Measurements from ENCODE around the gene GEMIN7. TPM values are rescaled to one million over a fixed set of nuclear protein-coding genes. Genes with fewer than 3 reads are reported as not detected.
A peak's percentile ranks its signal among the peaks of the same experiment; 100 is the strongest.

Gene GEMIN7
- total RNA-seq, 1 donor from 2014 or later, result 46.0 TPM

DNA sequence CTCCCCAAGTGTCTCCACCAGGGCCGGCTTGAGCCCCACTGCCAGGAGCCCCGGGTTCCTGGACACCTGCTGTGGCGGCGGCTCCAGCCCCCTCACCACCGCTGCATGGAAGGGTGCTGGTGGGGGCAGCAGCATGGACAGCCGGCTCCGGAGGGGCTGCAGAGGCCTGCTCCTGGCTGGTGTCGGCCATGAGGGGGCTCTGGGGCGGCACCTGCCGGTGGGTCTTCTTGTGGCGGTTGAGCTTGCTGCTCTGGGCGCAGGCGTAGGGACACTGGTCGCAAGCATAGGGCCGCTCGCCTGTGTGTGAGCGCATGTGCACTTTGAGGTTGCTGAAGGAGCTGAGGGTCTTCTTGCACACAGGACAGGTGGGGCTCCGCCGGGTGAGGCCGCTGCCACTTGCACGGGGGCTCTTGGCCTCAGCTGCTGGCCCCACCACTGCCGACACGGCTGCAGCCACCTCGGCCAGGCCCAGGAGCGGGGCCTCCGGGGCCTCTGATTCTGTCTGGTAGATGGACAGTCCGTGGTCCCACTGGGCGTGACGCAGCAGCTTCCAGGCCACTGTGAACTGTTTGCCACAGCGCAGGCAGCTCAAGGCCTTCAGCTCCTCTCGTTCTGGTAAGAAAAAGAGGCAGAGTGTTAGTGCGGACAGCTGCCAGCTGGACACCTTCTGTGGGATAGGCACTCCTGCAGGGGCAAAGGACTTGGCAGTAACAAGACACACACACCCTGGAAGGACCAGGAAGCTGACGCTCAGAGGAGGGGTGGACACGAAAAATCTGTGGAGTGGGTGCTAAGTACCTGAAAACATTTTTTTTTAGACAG, 6.9 kb upstream of the GEMIN7 start:
- H3K79me2 ChIP-seq (ENCODE audit: insufficient read depth, low read length), result no peaks in the 10 kb centered on the region
- no peak overlapping the region for H3K9ac ChIP-seq (ENCODE audit: low read length)
- Mint-ChIP-seq H3K9me3 (ENCODE audit: unreplicated experiment) (no peaks in the 10 kb centered on the region), H3K4me1 (ENCODE audit: low read depth, unreplicated experiment) (no peaks in the 10 kb centered on the region), H3K36me3 (ENCODE audit: low read depth, unreplicated experiment) (peaks cover 17% of the 10 kb centered on the region), H3K27ac (ENCODE audit: unreplicated experiment) (no peak overlapping the region), H3K4me3 (ENCODE audit: unreplicated experiment) (no peak overlapping the region), H3K27me3 (ENCODE audit: low read depth, unreplicated experiment) (peaks cover 3% of the 10 kb centered on the region)
- H3K27me3 ChIP-seq (ENCODE audit: insufficient read depth, low read length), result no peaks in the 10 kb centered on the region
- H3K4me3 ChIP-seq (ENCODE audit: insufficient read depth, low read depth, low read length), result no peak overlapping the region
- H3K4me2 ChIP-seq (ENCODE audit: low read length), result no peak overlapping the region
- no peak for FAIRE-seq
- no peak overlapping the region for H2AFZ ChIP-seq (ENCODE audit: low read depth, low read length)
- no peaks in the 10 kb centered on the region for H3K9me3 ChIP-seq (ENCODE audit: insufficient read depth, low read depth, low read length)
- H4K20me1 ChIP-seq (ENCODE audit: insufficient read depth, low read length), result peaks cover 5% of the 10 kb centered on the region
- DNase-seq (ENCODE audit: low read depth), result no peak
- peaks cover 10% of the 10 kb centered on the region for H3K36me3 ChIP-seq (ENCODE audit: insufficient read depth, low read length)
- H3K4me1 ChIP-seq (ENCODE audit: insufficient read depth, low read length), result peaks cover 7% of the 10 kb centered on the region
- H3K27ac ChIP-seq (ENCODE audit: low read depth, low read length), result no peak overlapping the region
- TF ChIP-seq EZH2 (IDR thresholded peaks at IDR 0.05; ENCODE audit: insufficient read depth, low read length) (no peak), CTCF (IDR thresholded peaks at IDR 0.05; ENCODE audit: insufficient read depth, low read depth, low read length) (no peak)

DNA sequence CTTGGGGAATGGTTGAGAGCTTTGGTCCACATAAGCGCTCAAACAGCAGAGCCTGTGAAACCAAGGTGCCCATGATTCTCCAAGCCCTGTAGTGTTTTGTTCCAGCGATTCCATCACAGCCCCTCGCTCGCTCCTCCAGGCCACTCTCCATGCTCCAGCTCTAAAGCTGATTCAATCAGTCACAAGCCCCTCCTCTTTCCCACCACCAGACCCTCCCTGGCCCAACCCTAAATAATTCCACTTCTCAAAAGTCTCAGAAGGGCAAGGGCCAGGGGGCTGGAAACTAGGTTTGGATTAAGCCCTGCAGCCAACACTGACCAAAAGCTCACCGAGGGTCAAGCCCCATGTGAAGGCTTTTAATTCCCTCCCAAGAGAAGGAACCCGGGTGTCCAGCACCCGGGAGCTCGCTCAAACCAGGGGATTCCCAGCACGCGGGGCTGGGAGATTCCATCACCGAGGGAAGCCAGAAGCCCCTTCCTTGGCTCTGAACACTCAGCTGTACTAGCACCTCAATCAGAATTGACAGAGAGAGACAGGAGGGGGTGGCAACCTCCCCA, 4.2 kb upstream of the GEMIN7 start:
- TF ChIP-seq EZH2 (IDR thresholded peaks at IDR 0.05; ENCODE audit: insufficient read depth, low read length) (no peak), CTCF (IDR thresholded peaks at IDR 0.05; ENCODE audit: insufficient read depth, low read depth, low read length) (no peak)
- H3K27ac Mint-ChIP-seq (ENCODE audit: unreplicated experiment), result no peak overlapping the region
- Histone ChIP-seq H4K20me1 (ENCODE audit: insufficient read depth, low read length) (peaks cover 7% of the 10 kb centered on the region), H3K4me1 (ENCODE audit: insufficient read depth, low read length) (peaks cover 10% of the 10 kb centered on the region), H3K27ac (ENCODE audit: low read depth, low read length) (no peak overlapping the region), H2AFZ (ENCODE audit: low read depth, low read length) (no peak overlapping the region), H3K9ac (ENCODE audit: low read length) (no peak overlapping the region), H3K36me3 (ENCODE audit: insufficient read depth, low read length) (peaks cover 7% of the 10 kb centered on the region), H3K27me3 (ENCODE audit: insufficient read depth, low read length) (no peaks in the 10 kb centered on the region), H3K4me3 (ENCODE audit: insufficient read depth, low read depth, low read length) (no peak overlapping the region), H3K9me3 (ENCODE audit: insufficient read depth, low read depth, low read length) (no peaks in the 10 kb centered on the region), H3K79me2 (ENCODE audit: insufficient read depth, low read length) (peaks cover 8% of the 10 kb centered on the region), H3K4me2 (ENCODE audit: low read length) (peak overlapping the region; percentile 36)
- no peaks in the 10 kb centered on the region for H3K9me3 Mint-ChIP-seq (ENCODE audit: unreplicated experiment)
- peaks cover 3% of the 10 kb centered on the region for H3K27me3 Mint-ChIP-seq (ENCODE audit: low read depth, unreplicated experiment)
- DNase-seq (ENCODE audit: low read depth) (no peak), FAIRE-seq (no peak)
- H3K36me3 Mint-ChIP-seq (ENCODE audit: low read depth, unreplicated experiment), result peaks cover 9% of the 10 kb centered on the region
- H3K4me1 Mint-ChIP-seq (ENCODE audit: low read depth, unreplicated experiment), result no peaks in the 10 kb centered on the region
- peak overlapping the region; percentile 74 for H3K4me3 Mint-ChIP-seq (ENCODE audit: unreplicated experiment)

Measured in astrocyte (in vitro differentiated cells and primary cell).